Glutamatergic neuron (in vitro differentiated cells): ENCODE data around the gene OR5L1. TPM values are rescaled to one million over a fixed set of nuclear protein-coding genes. Genes with fewer than 3 reads are reported as not detected.

Experiments
- DNase-seq: peaks from one replicate; pipeline ENCODE4 v3.0.0; 2022
- H3K27ac Mint-ChIP-seq: one replicate; pipeline ENCODE4 v1.8.0; 2020; ENCODE audit warnings: mild to moderate bottlenecking, mixed read lengths, inconsistent platforms; ENCODE audit not compliant: unreplicated experiment
- H3K27me3 Mint-ChIP-seq: one replicate; pipeline ENCODE4 v1.8.0; 2020; ENCODE audit warnings: mild to moderate bottlenecking, moderate library complexity, mixed read lengths, inconsistent platforms; ENCODE audit not compliant: unreplicated experiment
- H3K36me3 Mint-ChIP-seq: one replicate; pipeline ENCODE4 v1.8.0; 2020; ENCODE audit warnings: mild to moderate bottlenecking, mixed read lengths, inconsistent platforms; ENCODE audit not compliant: unreplicated experiment
- H3K4me1 Mint-ChIP-seq: one replicate; pipeline ENCODE4 v1.8.0; 2020; ENCODE audit warnings: mild to moderate bottlenecking, low read depth, mixed read lengths, inconsistent platforms; ENCODE audit not compliant: unreplicated experiment
- H3K4me3 Mint-ChIP-seq: one replicate; pipeline ENCODE4 v1.8.0; 2020; ENCODE audit warnings: mild to moderate bottlenecking, mixed read lengths, inconsistent platforms; ENCODE audit not compliant: unreplicated experiment
- H3K9me3 Mint-ChIP-seq: one replicate; pipeline ENCODE4 v1.8.0; 2020; ENCODE audit warnings: mild to moderate bottlenecking, moderate library complexity, mixed read lengths, inconsistent platforms; ENCODE audit not compliant: unreplicated experiment
- CTCF ChIP-seq: fragments of 200-600 bp; sonication (generic); IDR thresholded peaks from one replicate; pipeline ENCODE4 v1.5.0; 2021; ENCODE audit not compliant: partially characterized antibody, unreplicated experiment
- long read RNA-seq: library from polyadenylated mRNA; unstranded; transcript quantifications from one replicate; pipeline ENCODE4 v2.0.0, GENCODE V29; 2020; ENCODE audit not compliant: unreplicated experiment
- total RNA-seq: library from RNA; stranded (reverse); fragmentation: NEBNext Ultra II Directional; extraction: Animal tissue kit (Norgen Biotek cat#: 25700); gene quantifications from one replicate; pipeline ENCODE4 v1.2.1, GENCODE V29; 2021; ENCODE audit not compliant: unreplicated experiment

OR5L1 gene
- not detected for total RNA-seq
- long read RNA-seq, result 0 reads

- H3K27ac Mint-ChIP-seq, result no peak within 1 kb of the TSS
- no peak for TF ChIP-seq CTCF
These were observed at the start of gene OR5L1 for GRCh38 chr11:55811067-55811466. OR5L1 (plus strand) TSS chr11:55811367; CDS start chr11:55811467, 100 bp downstream.

GRCh38 chr11:55773138-55773537 is 38.0 kb upstream of the OR5L1 start, which contains the start of gene OR5D13:
OR5D13 (plus strand) TSS chr11:55773438; CDS start chr11:55773438, 0 bp downstream.
- no peak within 1 kb of the TSS for H3K27ac Mint-ChIP-seq
- H3K4me3 Mint-ChIP-seq, result no peak within 1 kb of the TSS
- H3K27me3 Mint-ChIP-seq, result no peaks in the 10 kb centered on the region
- no peak for TF ChIP-seq CTCF
- no peaks in the 10 kb centered on the region for H3K36me3 Mint-ChIP-seq
- DNase-seq, result no peak
- H3K4me1 Mint-ChIP-seq, result no peaks in the 10 kb centered on the region
- H3K9me3 Mint-ChIP-seq, result peaks cover 8% of the 10 kb centered on the region

More at GRCh38 chr11:55811067-55811466, at the start of gene OR5L1:
- no peak within 1 kb of the TSS for H3K4me3 Mint-ChIP-seq
- H3K4me1 Mint-ChIP-seq, result no peaks in the 10 kb centered on the region
- DNase-seq, result no peak
- H3K27me3 Mint-ChIP-seq, result peaks cover 3% of the 10 kb centered on the region
- H3K36me3 Mint-ChIP-seq, result peaks cover 4% of the 10 kb centered on the region
- peaks cover 11% of the 10 kb centered on the region for H3K9me3 Mint-ChIP-seq

GRCh38 chr11:55791606-55792005 is 19.6 kb upstream of the OR5L1 start:
- Mint-ChIP-seq H3K9me3 (peaks cover 9% of the 10 kb centered on the region), H3K27me3 (no peaks in the 10 kb centered on the region), H3K36me3 (peaks cover 5% of the 10 kb centered on the region), H3K4me1 (no peaks in the 10 kb centered on the region), H3K4me3 (no peak overlapping the region), H3K27ac (no peak overlapping the region)
- no peak for DNase-seq
- no peak for TF ChIP-seq CTCF

GRCh38 chr11:55793321-55793720 is 17.8 kb upstream of the OR5L1 start:
- H3K4me1 Mint-ChIP-seq, result no peaks in the 10 kb centered on the region
- no peaks in the 10 kb centered on the region for H3K27me3 Mint-ChIP-seq
- H3K9me3 Mint-ChIP-seq, result peaks cover 9% of the 10 kb centered on the region
- H3K27ac Mint-ChIP-seq, result no peak overlapping the region
- DNase-seq, result no peak
- TF ChIP-seq CTCF, result no peak
- peaks cover 5% of the 10 kb centered on the region for H3K36me3 Mint-ChIP-seq
- H3K4me3 Mint-ChIP-seq, result no peak overlapping the region

- Mint-ChIP-seq H3K9me3 (peaks cover 9% of the 10 kb centered on the region), H3K36me3 (peaks cover 5% of the 10 kb centered on the region), H3K27ac (no peak within 1 kb of the TSS), H3K4me1 (no peaks in the 10 kb centered on the region), H3K27me3 (no peaks in the 10 kb centered on the region), H3K4me3 (no peak within 1 kb of the TSS)
- no peak for TF ChIP-seq CTCF
- DNase-seq, result no peak
These were observed 15.9 kb upstream of the OR5L1 start, which contains the start of gene OR5D14 for GRCh38 chr11:55795256-55795655. OR5D14 (plus strand) TSS chr11:55795556; CDS start chr11:55795556, 0 bp downstream.
